ENCODE measurements around the gene ZNF532.
"Not testable (repeated sequence)": the region's sequence is repeated elsewhere in the genome, so short reads cannot be mapped to it uniquely, and the experiment has no call there.

Gene ZNF532

GRCh38 chr18:58829263-58829662 is 35.4 kb upstream of the ZNF532 start:
- H3K27ac ChIP-seq (ENCODE audit: low read depth, low read length) = no peak overlapping the region
- H3K79me2 ChIP-seq (ENCODE audit: control insufficient read depth, insufficient read depth, low read length, unreplicated experiment) = no peaks in the 10 kb centered on the region
- H3K36me3 ChIP-seq (ENCODE audit: insufficient read depth, low read length) = no peaks in the 10 kb centered on the region
- no peaks in the 10 kb centered on the region for H3K4me1 ChIP-seq (ENCODE audit: control insufficient read depth, insufficient read depth, low read length, unreplicated experiment)
- H2AFZ ChIP-seq (ENCODE audit: low read length, unreplicated experiment) = no peak overlapping the region
- no peaks in the 10 kb centered on the region for H3K27me3 ChIP-seq (ENCODE audit: insufficient read depth, low read length)
- no peak overlapping the region for H3K4me3 ChIP-seq (ENCODE audit: low read depth, low read length)

GRCh38 chr18:58829886-58830285 is 34.8 kb upstream of the ZNF532 start:
- not testable (repeated sequence) for H3K27me3 ChIP-seq (ENCODE audit: insufficient read depth, low read length); H3K4me3 ChIP-seq (ENCODE audit: low read depth, low read length); H3K4me1 ChIP-seq (ENCODE audit: control insufficient read depth, insufficient read depth, low read length, unreplicated experiment); H3K36me3 ChIP-seq (ENCODE audit: insufficient read depth, low read length); H2AFZ ChIP-seq (ENCODE audit: low read length, unreplicated experiment); H3K79me2 ChIP-seq (ENCODE audit: control insufficient read depth, insufficient read depth, low read length, unreplicated experiment); H3K27ac ChIP-seq (ENCODE audit: low read depth, low read length)

GRCh38 chr18:58831606-58832005 is 33.1 kb upstream of the ZNF532 start:
- Histone ChIP-seq H3K27ac (ENCODE audit: low read depth, low read length) (no peak overlapping the region), H3K36me3 (ENCODE audit: insufficient read depth, low read length) (no peaks in the 10 kb centered on the region), H3K79me2 (ENCODE audit: control insufficient read depth, insufficient read depth, low read length, unreplicated experiment) (no peaks in the 10 kb centered on the region), H2AFZ (ENCODE audit: low read length, unreplicated experiment) (no peak overlapping the region), H3K4me1 (ENCODE audit: control insufficient read depth, insufficient read depth, low read length, unreplicated experiment) (no peaks in the 10 kb centered on the region), H3K27me3 (ENCODE audit: insufficient read depth, low read length) (no peaks in the 10 kb centered on the region), H3K4me3 (ENCODE audit: low read depth, low read length) (no peak overlapping the region)

DNA sequence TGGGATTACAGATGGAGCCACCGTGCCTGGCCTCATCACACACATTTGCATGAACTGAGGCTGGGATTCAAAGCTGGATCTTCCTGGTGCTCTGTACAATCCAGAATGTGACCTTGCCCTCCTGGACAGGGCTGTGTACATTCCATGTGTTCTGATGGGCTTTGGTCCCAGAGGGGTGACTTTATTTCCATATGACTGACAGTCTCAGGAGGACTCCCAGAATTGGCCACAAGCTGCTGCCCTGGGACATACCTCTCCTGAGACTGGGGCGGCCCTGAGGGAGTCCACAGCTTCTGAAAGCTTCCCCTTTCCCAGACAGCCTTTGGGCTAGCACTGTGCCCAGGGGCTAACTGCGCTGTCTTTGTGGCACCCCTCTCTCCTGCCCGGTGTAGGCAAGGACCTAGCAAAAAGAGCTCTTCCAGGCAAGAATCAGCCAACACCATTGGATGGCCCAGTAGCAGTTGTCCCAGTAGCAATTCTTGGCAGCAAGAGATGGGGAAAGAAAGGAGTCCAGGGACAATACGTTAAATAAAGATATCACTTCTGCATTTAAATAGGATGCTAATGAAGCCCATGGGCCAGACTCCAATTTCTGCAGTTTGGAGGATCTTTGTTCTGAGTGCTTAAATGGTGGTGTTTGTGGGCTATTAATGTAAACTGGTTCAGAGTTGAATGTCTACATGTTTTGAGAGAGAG is 26.4 kb upstream of the ZNF532 start:
- H3K36me3 ChIP-seq (ENCODE audit: insufficient read depth, low read length) = no peaks in the 10 kb centered on the region
- H3K27me3 ChIP-seq (ENCODE audit: insufficient read depth, low read length) = no peaks in the 10 kb centered on the region
- H3K4me3 ChIP-seq (ENCODE audit: low read depth, low read length) = no peak overlapping the region
- H3K79me2 ChIP-seq (ENCODE audit: control insufficient read depth, insufficient read depth, low read length, unreplicated experiment) = no peaks in the 10 kb centered on the region
- no peaks in the 10 kb centered on the region for H3K4me1 ChIP-seq (ENCODE audit: control insufficient read depth, insufficient read depth, low read length, unreplicated experiment)
- no peak overlapping the region for H2AFZ ChIP-seq (ENCODE audit: low read length, unreplicated experiment)
- H3K27ac ChIP-seq (ENCODE audit: low read depth, low read length) = no peak overlapping the region

DNA sequence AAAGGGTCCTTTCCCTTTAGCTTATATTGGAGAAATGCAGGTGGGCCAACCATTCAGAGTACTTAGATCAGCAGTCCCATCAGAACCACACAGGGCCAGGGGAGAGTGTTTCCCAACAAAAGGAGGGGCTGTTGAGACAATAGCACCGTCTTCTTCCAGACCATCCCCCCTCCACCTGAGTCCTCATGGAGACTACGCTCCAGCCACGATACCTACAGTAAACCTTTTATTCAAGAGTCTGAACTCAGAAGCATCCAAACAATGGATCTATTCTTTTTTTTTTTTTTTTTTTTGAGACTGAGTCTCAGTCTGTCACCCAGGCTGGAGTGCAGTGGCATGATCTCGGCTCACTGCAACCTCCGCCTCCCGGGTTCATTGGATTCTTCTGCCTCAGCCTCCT is 25.7 kb upstream of the ZNF532 start:
- no peaks in the 10 kb centered on the region for H3K27me3 ChIP-seq (ENCODE audit: insufficient read depth, low read length)
- no peaks in the 10 kb centered on the region for H3K4me1 ChIP-seq (ENCODE audit: control insufficient read depth, insufficient read depth, low read length, unreplicated experiment)
- no peaks in the 10 kb centered on the region for H3K79me2 ChIP-seq (ENCODE audit: control insufficient read depth, insufficient read depth, low read length, unreplicated experiment)
- no peak overlapping the region for H2AFZ ChIP-seq (ENCODE audit: low read length, unreplicated experiment)
- H3K27ac ChIP-seq (ENCODE audit: low read depth, low read length) = no peak overlapping the region
- no peaks in the 10 kb centered on the region for H3K36me3 ChIP-seq (ENCODE audit: insufficient read depth, low read length)
- no peak overlapping the region for H3K4me3 ChIP-seq (ENCODE audit: low read depth, low read length)

DNA sequence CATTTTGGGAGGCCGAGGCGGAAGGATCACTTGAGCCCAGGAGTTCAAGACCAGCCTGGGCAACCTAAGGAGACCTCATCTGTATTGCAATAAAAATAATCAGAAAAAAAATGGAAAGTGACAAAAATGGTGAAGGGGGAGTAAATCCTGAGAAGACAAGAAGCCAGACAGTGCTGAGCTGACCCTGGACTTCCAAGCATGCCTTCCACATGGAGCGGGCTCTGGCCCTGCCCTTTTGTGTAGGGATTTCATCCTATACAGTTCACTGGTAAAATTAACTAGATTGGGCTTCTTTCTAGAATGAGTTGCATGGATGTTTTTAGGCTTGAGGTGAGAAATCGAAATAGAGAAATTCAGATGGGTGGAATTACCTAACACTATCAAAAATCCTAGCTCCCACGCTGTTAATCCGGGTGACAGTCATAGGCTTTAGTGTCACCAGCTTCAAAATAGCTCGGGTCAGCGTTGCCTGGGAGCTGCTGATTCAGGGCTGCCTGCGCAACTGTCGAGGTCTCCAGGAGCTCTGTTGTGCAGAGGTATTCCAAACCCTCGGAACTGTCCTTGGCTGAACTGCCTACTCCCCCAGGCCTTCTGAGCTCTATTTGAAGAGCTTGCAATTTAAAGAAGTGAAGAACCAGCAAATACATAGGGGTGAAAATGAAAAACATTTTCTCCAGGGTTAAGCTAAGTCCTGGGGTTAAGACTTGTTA is 21.5 kb upstream of the ZNF532 start:
- no peak overlapping the region for H2AFZ ChIP-seq (ENCODE audit: low read length, unreplicated experiment)
- H3K27me3 ChIP-seq (ENCODE audit: insufficient read depth, low read length) = no peaks in the 10 kb centered on the region
- H3K79me2 ChIP-seq (ENCODE audit: control insufficient read depth, insufficient read depth, low read length, unreplicated experiment) = no peaks in the 10 kb centered on the region
- H3K4me1 ChIP-seq (ENCODE audit: control insufficient read depth, insufficient read depth, low read length, unreplicated experiment) = no peaks in the 10 kb centered on the region
- no peak overlapping the region for H3K4me3 ChIP-seq (ENCODE audit: low read depth, low read length)
- H3K27ac ChIP-seq (ENCODE audit: low read depth, low read length) = no peak overlapping the region
- no peaks in the 10 kb centered on the region for H3K36me3 ChIP-seq (ENCODE audit: insufficient read depth, low read length)

DNA sequence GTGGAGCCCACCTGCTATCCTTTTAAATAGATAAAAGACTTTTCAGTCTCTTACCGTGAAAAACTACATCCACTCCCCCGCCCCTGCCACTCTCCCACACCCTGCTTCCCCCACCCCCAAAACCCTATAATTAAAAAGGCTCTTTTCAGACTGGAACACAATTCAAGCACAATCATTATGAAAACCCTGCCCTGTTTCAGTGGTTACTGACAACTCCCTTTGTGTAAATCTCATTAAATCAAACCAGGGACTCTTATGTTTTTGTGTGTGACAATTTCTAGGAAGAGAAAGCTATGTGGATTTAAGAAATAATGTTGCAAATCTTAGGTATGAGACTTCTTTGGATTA is 21.0 kb upstream of the ZNF532 start:
- Histone ChIP-seq H3K27ac (ENCODE audit: low read depth, low read length) (no peak overlapping the region), H3K36me3 (ENCODE audit: insufficient read depth, low read length) (no peaks in the 10 kb centered on the region), H3K4me1 (ENCODE audit: control insufficient read depth, insufficient read depth, low read length, unreplicated experiment) (no peaks in the 10 kb centered on the region)

DNA sequence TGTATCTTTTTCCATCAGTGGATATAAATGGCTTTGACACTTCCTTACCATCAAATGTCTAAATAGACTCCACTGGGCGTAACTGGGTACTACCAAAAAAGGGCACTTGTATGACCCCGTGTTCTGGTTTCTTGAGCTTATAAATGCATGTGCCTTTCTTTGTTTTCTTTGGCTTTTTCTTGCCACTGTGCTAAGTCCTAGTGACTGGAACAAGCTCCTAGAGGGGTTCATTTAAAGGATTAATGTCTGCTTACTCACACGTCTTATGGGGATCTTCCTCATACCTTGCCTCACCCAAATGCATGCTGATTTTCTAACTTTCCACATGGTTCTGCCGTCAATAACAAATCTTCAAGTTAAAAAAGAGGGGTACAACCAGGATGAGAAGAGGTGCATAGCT is 19.8 kb upstream of the ZNF532 start:
- Histone ChIP-seq H3K27ac (ENCODE audit: low read depth, low read length) (no peak overlapping the region), H2AFZ (ENCODE audit: low read length, unreplicated experiment) (no peak overlapping the region), H3K4me3 (ENCODE audit: low read depth, low read length) (no peak overlapping the region), H3K4me1 (ENCODE audit: control insufficient read depth, insufficient read depth, low read length, unreplicated experiment) (no peaks in the 10 kb centered on the region), H3K36me3 (ENCODE audit: insufficient read depth, low read length) (no peaks in the 10 kb centered on the region), H3K79me2 (ENCODE audit: control insufficient read depth, insufficient read depth, low read length, unreplicated experiment) (no peaks in the 10 kb centered on the region), H3K27me3 (ENCODE audit: insufficient read depth, low read length) (no peaks in the 10 kb centered on the region)

More for the DNA sequence above, 21.0 kb upstream of the ZNF532 start:
- Histone ChIP-seq H2AFZ (ENCODE audit: low read length, unreplicated experiment) (no peak overlapping the region), H3K79me2 (ENCODE audit: control insufficient read depth, insufficient read depth, low read length, unreplicated experiment) (no peaks in the 10 kb centered on the region), H3K4me3 (ENCODE audit: low read depth, low read length) (no peak overlapping the region), H3K27me3 (ENCODE audit: insufficient read depth, low read length) (no peaks in the 10 kb centered on the region)

DNA sequence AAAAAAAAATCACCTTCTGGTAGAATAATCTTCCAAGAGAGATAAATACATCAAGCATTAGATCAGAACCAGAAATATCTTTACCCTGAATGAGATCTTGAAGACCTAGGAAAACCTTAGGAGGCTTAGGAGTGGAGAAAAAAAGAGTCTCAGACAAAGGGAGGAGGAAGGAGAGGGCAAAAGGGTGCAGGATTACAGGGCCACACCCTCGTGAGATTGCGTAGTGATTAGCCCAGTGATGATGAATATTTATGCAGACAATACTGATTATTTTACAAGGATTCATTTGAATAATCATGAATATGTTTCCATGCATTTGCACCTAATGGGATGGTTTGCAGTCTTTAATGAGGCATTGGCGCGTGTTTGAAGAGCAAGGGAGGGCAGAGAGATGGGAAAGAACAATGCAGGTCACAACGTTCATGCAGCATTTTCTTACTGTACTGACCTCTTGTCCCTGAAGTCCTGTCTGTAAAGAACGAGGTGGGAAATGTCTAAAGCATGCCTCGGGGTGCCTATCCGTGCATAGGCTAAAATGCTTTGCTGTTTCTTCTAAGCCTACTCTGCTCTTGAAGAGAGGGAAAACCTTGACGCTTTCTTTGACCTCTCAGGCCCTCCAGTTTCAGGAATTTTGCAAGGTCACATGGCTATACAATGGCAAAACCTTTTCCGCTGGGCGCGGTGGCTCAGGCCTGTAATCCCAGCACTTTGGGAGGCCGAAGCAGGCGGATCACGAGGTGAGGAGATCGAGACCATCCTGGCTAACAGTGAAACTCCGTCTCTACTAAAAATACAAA is 18.6 kb upstream of the ZNF532 start:
- H2AFZ ChIP-seq (ENCODE audit: low read length, unreplicated experiment) = no peak overlapping the region
- no peaks in the 10 kb centered on the region for H3K79me2 ChIP-seq (ENCODE audit: control insufficient read depth, insufficient read depth, low read length, unreplicated experiment)
- no peak overlapping the region for H3K4me3 ChIP-seq (ENCODE audit: low read depth, low read length)
- H3K36me3 ChIP-seq (ENCODE audit: insufficient read depth, low read length) = no peaks in the 10 kb centered on the region
- H3K27ac ChIP-seq (ENCODE audit: low read depth, low read length) = no peak overlapping the region
- H3K4me1 ChIP-seq (ENCODE audit: control insufficient read depth, insufficient read depth, low read length, unreplicated experiment) = no peaks in the 10 kb centered on the region
- H3K27me3 ChIP-seq (ENCODE audit: insufficient read depth, low read length) = no peaks in the 10 kb centered on the region

DNA sequence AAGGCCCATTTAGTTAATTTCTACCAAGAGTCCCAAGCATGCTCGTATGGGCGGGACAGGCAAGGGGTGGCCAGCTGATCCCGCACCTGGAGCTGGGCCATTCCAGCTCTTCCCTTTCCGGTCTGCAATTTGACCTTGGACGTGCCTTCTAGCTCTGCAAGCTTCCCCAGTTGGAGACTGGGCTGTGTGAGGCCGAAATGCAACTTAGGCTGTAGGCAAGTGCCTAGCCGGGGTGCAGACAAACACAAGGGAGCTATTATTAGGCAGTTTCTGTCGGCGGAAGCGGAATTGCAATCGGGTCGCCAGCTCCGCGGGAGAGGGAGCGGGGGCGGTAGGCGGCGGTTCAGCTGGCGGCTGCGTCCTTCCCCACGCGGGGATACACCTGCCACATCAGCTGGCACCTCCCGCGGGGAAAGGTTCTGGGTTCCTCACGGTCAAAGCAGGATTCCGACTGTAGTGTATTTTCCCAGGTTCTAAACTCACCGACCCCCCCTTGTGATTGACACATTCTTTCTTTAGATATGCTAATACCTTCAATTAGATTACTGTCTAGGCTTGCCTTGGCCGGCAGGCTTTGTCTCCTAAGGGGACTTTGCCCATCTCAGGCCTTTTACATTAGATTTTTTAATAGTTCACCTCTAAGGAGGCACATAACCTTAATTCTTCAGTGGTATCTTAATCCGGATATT is 17.1 kb upstream of the ZNF532 start:
- H3K36me3 ChIP-seq (ENCODE audit: insufficient read depth, low read length) = no peaks in the 10 kb centered on the region
- H3K4me1 ChIP-seq (ENCODE audit: control insufficient read depth, insufficient read depth, low read length, unreplicated experiment) = no peaks in the 10 kb centered on the region
- H3K27ac ChIP-seq (ENCODE audit: low read depth, low read length) = no peak overlapping the region
- H3K27me3 ChIP-seq (ENCODE audit: insufficient read depth, low read length) = no peaks in the 10 kb centered on the region
- H3K4me3 ChIP-seq (ENCODE audit: low read depth, low read length) = no peak overlapping the region
- no peak overlapping the region for H2AFZ ChIP-seq (ENCODE audit: low read length, unreplicated experiment)
- no peaks in the 10 kb centered on the region for H3K79me2 ChIP-seq (ENCODE audit: control insufficient read depth, insufficient read depth, low read length, unreplicated experiment)
